Tibial artery (tissue), 4 donors: Measurements from ENCODE around the gene ABHD12.

Source experiments
- DNase-seq, 2 donors: peaks; one replicate each; pipeline ENCODE4 v3.0.0-alpha.2; 2019
- H3K27ac ChIP-seq, 2 donors: fragments of 200-600 bp; sonication (generic) in 1 of 2; 1 replicate in 1 of 2; 2 replicates in 1 of 2; pipeline ENCODE4 v1.5.1; 2018 to 2019; ENCODE audit warnings: mild to moderate bottlenecking in 1 of 2
- H3K27me3 ChIP-seq, 2 donors: fragments of 200-600 bp; sonication (generic) in 1 of 2; one replicate each; pipeline versions ENCODE4 v1.5.1 to v1.6.0; 2016 to 2019
- H3K36me3 ChIP-seq, 3 donors: fragments of 200-600 bp; sonication (generic) in 2 of 3; one replicate each; pipeline ENCODE4 v1.5.1; 2016 to 2019; ENCODE audit warnings: mild to moderate bottlenecking in 2 of 3
- H3K4me1 ChIP-seq, 4 donors: fragments of 200-600 bp; sonication (generic) in 2 of 4; 1 replicate in 3 of 4; 2 replicates in 1 of 4; pipeline ENCODE4 v1.5.1; 2016 to 2019
- H3K4me3 ChIP-seq, 2 donors: fragments of 200-600 bp; sonication (generic) in 1 of 2; 1 replicate in 1 of 2; 2 replicates in 1 of 2; pipeline ENCODE4 v1.5.1; 2018 to 2019; ENCODE audit warnings: mild to moderate bottlenecking in 2 of 2
- H3K9me3 ChIP-seq, 3 donors: fragments of 200-600 bp; sonication (generic) in 1 of 3; one replicate each; pipeline ENCODE4 v1.5.1; 2016 to 2019
- CTCF ChIP-seq, 2 experiments: fragments of 200-600 bp in 1 of 2; fragments of 450-650 bp in 1 of 2; IDR thresholded peaks; one replicate each; pipeline ENCODE4 v1.5.1; 2017 to 2019; ENCODE audit warnings: antibody characterized with exemption in 2 of 2, mild to moderate bottlenecking in 1 of 2, moderate library complexity in 1 of 2
- intact Hi-C: fragments of 100-400 bp; cut with DNase I; formaldehyde crosslinking; loops from one replicate; pipeline ENCODE4 v1.15.0; 2023; ENCODE audit warnings: low total_unique reads

Gene ABHD12

DNA sequence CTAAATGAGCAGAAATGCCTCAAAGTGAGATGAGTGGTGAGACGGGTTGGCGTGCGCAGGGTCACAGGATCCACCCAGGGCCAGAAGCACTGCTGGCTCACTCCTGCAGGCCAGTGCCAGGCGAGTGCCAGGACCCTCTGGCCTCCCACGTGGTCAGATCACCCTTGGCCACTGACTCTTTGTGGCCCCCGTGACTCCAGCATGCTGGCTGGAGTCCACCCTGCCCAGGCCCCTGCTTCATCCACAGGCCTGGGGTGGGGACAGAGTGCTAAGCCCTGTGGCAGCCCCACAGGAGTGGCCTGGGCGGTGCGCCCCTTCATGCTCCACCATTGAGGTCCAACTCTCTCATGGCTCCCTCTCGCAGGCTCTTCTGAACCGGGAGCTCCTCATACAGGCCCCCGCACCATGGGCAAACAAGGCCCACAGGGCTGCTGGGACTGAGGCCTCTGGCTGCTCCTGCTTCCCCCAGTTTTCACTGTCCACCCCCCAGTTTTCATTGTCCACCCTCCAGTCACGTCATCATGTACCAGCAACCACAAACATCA is 61.6 kb downstream of the ABHD12 start:
- Histone ChIP-seq H3K4me3 (no peak overlapping the region), H3K4me1 (peaks cover 0 to 23% (median 8%) of the 10 kb centered on the region in 4 donors), H3K36me3 (no peaks in the 10 kb centered on the region), H3K9me3 (no peaks in the 10 kb centered on the region), H3K27me3 (no peaks in the 10 kb centered on the region), H3K27ac (no peak overlapping the region)
- intact Hi-C loops = no loop called here
- TF ChIP-seq CTCF (IDR thresholded peaks at IDR 0.05) = no peak
- DNase-seq = no peak

- H3K27me3 ChIP-seq = no peaks in the 10 kb centered on the region
- no peak for TF ChIP-seq CTCF (IDR thresholded peaks at IDR 0.05)
- H3K4me1 ChIP-seq = peaks cover 0 to 23% (median 8%) of the 10 kb centered on the region in 4 donors
- H3K4me3 ChIP-seq = no peak overlapping the region
- DNase-seq = no peak
- no peaks in the 10 kb centered on the region for H3K9me3 ChIP-seq
- intact Hi-C loops = no loop called here
- no peak overlapping the region for H3K27ac ChIP-seq
- peaks cover 2 to 6% (median 5%) of the 10 kb centered on the region in 3 donors for H3K36me3 ChIP-seq
These were observed 63.0 kb downstream of the ABHD12 start for GRCh38 chr20:25327521-25328235.

- TF ChIP-seq CTCF (IDR thresholded peaks at IDR 0.05) = no peak
- H3K9me3 ChIP-seq = no peaks in the 10 kb centered on the region
- peaks cover 0 to 23% (median 8%) of the 10 kb centered on the region in 4 donors for H3K4me1 ChIP-seq
- H3K27ac ChIP-seq = no peak overlapping the region
- no peaks in the 10 kb centered on the region for H3K27me3 ChIP-seq
- peaks cover 16 to 23% (median 16%) of the 10 kb centered on the region in 3 donors for H3K36me3 ChIP-seq
- no peak overlapping the region for H3K4me3 ChIP-seq
- intact Hi-C loops = no loop called here
- no peak for DNase-seq
These were observed 64.6 kb downstream of the ABHD12 start for GRCh38 chr20:25325997-25326396.

DNA sequence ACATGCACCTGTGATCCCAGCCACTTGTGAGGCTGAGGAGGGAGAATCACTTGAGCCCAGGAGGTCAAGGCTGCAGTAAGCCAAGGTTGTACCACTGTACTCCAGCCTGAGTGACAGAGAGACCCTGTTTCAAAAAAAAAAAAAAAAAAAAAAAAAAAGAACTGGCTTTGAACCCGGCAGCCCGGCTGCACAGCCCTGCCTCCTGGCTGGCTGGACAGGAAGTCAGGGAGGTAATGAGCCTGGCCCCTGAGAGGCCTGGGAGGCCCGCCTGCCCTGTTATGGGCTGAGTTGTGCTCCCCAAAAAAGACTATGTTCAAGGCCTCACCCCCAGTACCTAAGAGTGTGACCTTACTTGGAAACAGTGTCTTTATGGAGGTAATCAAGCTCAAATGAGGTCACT is 65.6 kb downstream of the ABHD12 start:
- Histone ChIP-seq H3K9me3 (no peaks in the 10 kb centered on the region), H3K27me3 (no peaks in the 10 kb centered on the region), H3K4me3 (no peak overlapping the region), H3K4me1 (peaks cover 0 to 23% (median 8%) of the 10 kb centered on the region in 4 donors), H3K36me3 (peaks cover 16 to 30% (median 20%) of the 10 kb centered on the region in 3 donors), H3K27ac (no peak overlapping the region)
- DNase-seq = no peak
- TF ChIP-seq CTCF (IDR thresholded peaks at IDR 0.05) = no peak
- intact Hi-C loops = no loop called here

DNA sequence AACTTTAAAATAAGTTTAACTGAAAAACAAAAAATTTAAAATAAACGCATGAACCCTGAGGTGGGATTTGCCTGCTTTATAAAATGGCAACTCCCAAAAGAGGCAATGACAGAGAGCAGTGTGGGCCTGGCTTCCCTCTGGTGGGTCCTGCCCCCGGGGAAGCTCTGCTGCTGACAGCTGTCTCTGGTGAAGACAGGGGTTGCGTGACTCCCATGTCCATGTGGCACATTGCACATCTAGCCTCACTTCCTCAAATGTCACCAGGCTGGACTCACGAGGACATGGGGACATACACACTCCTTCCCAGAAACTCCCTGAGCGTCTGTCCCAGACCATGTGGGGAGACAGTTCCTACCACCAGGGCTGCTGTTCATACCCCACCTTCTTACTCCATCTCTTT is 66.2 kb downstream of the ABHD12 start:
- Histone ChIP-seq H3K27me3 (no peaks in the 10 kb centered on the region), H3K9me3 (no peaks in the 10 kb centered on the region), H3K36me3 (peaks cover 16 to 33% (median 26%) of the 10 kb centered on the region in 3 donors), H3K4me3 (no peak overlapping the region), H3K4me1 (peaks cover 0 to 23% (median 8%) of the 10 kb centered on the region in 4 donors), H3K27ac (no peak overlapping the region)
- DNase-seq = peak; percentile 72 to 80
- no peak for TF ChIP-seq CTCF (IDR thresholded peaks at IDR 0.05)
- intact Hi-C loops = no loop called here
